Middle frontal gyrus (tissue), 1 donor: ENCODE results near the gene MIOX.
"Not testable (repeated sequence)": the region's sequence is repeated elsewhere in the genome, so short reads cannot be mapped to it uniquely, and the experiment has no call there.

Source experiments
- DNase-seq: peaks from one replicate; pipeline ENCODE4 v3.0.0-alpha.2; 2015; ENCODE audit warnings: low spot score; ENCODE audit errors: extremely low spot score

Gene MIOX

DNA sequence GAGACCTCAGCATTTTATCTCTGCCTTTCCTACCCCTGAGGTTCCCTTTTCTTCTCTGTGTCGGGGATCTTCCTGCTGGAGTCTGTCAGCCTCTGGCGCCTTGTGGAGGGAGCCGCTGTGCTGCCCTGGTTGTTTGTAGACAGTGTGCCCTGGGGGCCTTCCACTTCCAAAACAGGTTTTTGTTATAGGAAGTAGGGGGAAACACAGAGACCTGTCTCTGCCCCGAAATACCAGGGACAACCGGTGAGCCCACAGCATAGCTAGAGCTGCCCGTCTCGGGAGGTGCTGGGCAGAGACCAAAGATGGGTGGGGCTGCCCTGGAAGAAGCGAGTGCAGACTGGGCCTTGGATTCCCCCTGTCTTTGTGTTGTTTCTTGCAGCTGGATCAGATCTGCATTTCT lies 29.4 kb downstream of the MIOX start:
- no peak for DNase-seq

DNA sequence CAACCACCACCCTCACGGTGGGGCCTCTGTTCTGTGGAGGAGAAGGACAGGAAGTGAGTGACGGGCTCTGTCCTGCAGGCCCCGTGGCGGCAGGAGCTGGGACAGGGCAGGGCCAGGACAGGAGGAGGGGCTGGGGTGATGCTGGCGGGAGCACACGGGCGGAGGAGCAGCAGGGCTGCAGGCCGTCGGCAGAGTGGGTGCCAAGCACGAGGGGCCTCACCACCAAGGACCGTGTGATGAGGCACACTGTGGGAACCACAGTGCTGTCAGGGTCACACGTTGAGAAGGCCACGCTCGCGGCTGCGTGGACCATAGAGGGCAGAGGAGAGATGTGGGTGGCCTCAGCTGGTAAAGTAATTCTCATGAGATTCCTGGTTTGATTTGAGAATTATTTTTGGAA lies 30.2 kb downstream of the MIOX start:
- no peak for DNase-seq

DNA sequence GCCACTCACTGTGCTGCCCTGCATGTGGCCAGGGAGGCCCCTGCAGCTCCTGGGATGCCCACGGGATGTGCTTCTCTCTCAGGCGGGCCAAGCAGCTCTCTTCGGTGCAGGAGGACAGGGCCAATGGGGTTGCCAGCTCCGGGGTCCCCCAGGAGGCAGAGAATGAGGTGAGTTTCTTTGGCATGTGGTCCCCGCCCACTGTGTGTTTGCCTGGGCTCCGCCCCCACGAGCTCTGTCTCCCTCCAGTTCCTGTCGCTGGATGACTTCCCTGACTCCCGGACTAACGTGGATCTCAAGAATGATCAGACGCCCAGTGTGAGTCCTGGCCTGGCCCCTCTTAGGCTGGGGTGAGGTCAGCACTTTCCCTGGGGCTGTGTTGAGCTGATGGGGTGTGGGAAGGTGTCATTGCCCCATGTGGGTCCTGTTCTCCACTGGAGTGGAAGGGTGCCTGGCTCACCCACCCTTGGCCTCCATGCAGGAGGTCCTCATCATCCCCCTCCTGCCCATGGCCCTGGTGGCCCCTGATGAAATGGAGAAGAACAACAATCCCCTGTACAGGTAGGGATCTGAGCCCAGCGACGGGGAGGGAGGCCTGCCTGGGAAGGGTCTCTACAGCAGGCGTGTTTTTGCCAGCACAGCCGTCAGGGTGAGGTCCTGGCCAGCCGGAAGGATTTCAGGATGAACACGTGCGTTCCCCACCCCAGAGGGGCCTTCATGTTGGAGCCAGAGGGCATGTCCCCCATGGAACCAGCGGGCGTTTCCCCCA lies 31.0 kb downstream of the MIOX start:
- no peak for DNase-seq

DNA sequence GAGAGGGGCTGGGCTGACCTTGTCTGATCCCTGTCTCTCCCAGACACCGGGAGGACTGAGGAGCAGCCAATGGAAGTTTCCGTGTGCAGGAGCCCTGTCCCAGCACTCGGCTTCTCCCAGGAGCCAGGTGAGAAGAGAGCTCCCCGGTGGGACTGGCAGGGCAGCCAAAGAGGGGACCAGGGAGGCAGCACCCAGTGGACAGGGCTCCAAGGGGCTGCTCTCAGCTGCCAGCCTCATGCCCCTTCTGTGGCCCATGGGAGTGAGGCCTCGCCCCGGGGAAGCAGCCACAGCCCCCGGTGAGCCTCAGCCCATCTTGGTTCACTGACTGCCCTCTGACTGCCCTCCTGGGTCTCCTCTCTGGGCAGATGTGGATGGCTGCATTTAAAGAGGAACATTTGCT lies 31.9 kb downstream of the MIOX start:
- no peak for DNase-seq

DNA sequence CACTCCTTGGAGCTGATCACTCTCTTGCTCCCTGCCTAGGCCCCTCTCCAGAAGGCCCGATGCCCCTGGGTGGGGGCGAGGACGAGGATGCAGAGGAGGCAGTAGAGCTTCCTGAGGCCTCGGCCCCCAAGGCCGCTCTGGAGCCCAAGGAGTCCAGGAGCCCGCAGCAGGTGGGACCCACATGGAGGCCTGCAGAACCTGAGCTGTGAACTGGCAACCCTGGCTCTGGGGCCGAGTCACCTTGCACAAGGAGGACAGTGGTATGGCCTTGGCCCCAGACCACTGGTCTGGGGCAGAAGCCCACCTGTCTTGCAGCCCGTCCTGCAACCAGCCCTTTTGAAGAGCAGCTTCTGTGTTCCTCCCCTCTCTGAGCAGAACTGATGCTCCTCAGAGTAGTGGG lies 32.5 kb downstream of the MIOX start:
- DNase-seq, result no peak

DNA sequence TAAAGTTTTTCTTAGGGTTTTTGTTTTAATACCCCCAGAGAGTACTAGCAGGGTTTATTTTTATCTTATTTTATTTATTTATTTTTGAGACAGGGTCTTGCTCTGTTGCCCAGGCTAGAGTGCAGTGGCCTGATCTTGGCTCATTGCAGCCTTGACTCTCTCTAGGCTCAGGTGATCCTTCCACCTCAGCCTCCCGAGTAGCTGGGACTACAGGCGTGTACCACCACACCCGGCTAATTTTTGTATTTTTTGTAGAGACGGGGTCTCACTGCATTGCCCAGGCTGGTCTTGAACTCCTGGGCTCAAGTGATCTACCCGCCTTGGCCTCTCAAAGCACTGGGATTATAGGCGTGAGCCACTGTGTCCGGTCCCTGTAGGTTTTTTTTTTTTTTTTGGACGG lies 33.5 kb downstream of the MIOX start:
- DNase-seq, result not testable (repeated sequence)

DNA sequence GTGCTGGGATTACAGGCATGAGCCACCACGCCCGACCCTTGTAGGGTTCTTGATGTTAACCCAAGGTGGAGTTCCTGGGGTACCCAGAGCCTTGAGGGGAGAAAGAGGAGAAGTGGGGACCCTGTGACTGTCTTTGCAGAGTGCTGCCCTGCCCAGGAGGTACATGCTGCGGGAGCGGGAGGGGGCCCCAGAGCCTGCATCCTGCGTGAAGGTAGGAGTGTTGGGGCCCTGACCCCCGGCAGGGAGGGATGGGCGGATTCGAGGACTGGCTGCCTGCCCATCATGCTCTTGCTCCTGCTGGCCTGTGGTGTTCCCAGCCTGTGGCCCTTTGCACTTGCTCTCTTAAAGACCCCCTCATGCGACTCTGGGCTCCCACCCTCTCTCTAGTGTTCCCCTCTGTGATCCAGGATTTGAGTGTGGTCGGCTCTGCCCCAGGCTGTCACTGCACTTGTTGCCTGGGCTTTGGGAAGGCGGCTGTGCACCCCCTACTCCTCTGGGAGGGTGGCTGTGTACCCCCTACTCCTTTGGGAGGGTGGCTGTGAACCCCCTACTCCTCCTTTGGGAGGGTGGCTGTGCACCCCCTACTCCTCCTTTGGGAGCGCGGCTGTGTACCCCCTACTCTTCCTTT lies 34.3 kb downstream of the MIOX start:
- no peak for DNase-seq

DNA sequence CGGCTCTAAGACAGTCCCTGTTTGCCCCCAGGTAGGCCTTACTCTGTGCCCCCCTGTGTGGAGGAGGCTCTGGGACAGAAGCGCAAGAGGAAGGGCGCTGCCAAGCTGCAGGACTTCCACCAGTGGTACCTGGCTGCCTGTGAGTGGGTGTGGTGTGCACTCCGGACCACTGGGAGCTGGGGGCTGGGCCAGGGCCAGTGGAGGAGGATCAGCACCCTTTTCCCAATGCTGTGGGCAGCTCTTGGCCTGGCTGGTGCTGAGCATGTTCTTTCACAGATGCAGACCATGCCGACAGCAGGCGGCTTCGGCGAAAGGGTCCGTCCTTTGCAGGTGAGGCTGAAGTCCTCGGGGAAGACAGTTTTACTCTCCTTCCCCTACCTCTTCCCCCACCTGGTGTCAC lies 35.1 kb downstream of the MIOX start:
- DNase-seq, result no peak

DNA sequence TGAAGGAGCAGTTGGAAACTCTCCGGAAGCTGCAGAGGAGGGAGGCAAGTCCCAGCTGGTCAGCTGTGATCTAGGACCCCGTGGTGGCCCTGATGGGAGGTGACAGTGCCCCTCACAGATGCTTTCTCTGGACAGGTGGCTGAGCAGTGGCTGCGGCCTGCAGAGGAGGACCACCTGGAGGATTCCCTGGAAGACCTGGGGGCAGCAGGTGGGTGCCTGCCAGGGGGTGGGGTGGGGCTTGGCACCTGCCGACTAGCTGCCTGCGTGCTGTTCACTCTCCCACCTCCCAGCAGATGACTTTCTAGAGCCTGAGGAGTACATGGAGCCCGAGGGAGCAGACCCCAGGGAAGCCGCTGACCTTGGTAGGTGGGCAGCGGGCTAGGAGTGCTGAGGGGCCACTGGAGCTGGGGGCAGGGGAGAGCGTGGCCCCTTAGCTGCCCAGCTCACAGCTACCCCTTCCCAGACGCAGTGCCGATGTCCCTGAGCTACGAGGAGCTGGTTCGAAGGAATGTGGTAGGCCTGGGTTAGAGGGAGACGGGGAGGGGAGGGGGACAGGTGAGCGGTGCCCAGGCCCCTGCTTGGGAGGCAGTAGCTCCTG lies 35.6 kb downstream of the MIOX start:
- DNase-seq, result no peak

DNA sequence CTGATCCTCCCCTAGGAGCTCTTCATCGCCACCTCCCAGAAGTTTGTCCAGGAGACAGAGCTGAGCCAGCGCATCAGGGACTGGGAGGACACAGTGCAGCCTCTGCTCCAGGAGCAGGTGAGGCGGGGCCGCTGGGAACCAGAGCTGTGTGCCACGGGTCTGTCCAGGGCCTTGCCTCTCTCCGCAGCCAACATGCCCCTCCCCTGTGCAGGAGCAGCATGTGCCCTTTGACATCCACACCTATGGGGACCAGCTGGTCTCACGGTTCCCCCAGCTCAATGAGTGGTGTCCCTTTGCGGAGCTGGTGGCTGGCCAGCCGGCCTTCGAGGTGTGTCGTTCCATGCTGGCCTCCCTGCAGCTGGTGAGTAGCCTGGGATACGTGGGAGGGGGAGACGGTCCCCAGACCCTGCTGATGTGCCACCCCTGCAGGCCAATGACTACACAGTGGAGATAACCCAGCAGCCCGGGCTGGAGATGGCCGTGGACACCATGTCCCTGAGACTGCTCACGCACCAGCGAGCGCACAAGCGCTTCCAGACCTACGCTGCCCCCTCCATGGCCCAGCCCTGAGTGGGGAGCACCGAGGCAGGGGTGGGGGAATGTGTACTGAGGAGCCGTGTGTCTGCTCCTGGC lies 36.3 kb downstream of the MIOX start:
- DNase-seq, result no peak

DNA sequence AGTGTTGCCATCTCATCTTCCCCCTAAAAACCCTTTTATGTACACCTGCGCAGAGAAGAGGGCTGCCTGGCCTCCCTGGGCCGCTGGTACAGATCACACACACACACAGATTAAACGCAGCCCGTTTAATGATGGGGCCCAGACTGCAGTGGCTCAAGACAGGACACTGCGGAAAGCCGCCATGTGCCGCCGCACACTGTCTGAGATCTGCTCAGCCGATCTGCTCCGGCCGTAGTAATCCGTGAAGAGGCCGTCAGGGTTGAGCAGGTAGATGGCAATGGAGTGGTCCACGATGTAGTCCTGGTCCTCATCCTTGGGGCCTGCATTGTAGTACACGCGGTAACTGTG lies 36.8 kb downstream of the MIOX start:
- DNase-seq, result no peak

DNA sequence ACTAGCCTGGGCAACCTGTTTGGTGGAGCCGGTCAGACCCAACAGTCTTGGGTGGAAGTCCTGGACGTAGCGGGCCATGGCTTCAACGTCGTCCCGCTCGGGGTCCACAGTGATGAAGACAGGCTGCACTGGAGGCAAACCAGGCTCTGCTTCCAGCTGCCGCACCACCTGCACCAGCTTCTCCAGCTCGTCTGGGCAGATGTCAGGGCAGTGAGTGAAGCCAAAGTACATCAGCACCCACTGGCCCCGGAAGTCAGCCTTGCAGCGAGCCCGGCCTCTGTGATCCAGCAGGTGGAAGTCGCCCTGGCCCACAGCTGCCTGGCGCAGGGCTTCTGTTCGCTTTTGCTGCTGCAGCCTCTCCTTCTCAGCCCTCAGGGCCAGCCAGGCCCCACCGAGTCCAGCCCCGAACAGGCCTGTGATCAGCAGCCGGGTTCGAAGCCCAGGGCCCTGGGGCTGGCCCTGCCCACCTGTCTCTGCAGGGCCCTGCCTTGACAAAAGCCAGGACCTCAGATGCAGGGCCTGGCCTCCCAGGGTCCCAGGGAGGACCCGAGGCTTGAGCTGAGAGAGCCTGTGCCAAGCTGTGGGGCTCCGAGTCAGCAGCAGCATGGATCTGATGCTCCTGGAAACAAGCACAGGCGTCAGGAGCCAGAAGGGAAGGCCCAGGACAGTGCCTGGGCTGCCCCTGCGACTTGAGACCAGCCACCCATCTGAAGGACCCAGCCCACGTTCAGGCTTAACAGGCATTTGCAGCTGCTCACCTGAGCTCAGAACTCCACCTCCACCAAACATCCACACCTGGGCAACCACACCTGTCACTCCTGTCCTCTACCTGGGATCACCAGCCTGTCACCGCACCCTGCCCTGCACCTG lies 37.4 kb downstream of the MIOX start:
- DNase-seq, result no peak

DNA sequence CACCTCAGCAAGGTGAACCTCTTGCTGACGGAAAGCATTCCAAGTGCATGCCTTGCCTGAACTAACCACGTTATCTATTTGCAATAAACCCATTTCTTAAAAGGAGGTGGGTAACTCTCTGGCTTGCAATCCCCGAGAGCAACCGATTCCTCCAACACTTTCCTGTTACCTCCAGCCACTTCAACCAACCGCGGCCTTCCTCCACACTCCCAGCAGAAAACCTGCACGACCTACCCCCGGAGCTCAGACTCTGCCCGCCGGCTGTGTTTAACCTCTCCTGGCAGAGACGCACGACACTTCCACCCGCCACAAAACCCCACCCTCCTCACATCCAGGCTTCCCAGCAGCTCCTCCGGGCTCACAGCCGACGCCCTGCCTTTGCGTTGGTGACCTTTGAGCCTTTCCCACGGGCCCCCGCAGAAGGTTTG lies 38.0 kb downstream of the MIOX start:
- DNase-seq, result no peak

DNA sequence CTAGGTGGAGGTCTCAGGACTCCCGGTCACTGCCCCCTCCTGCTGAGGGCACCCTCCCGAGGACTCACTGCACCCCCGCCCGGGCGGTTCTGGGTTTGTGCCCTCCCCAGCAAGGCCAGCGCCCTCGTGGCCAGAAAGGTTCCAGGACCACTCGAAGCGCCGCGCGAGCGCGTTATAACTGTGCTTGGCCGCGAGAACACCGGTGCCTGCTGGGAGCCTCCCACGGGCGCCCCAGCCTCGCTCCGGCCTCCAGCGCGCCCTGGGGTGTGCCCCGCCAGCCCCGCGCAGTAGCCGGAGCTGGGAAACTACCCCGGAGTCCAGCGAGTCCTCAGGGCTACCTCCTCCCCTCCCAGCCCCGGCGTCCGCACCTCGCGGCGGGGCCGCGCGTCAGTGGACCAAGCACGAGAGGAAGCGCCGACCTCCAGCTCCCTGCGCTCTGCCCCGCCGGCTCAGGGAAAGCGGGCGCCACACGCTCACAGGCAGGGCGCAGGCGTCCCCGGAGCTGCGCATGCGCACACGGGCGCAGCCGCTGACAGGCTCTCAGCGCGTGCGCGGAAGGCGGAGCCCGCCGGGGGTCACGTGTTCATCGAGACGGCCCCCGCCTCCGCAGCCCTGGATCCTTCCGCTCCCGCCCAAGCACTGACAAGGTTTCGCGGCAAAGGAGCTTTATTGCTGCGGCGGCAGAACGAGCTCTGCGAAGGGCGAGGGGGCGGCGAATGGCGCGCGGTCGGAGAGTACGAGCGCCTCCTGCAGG lies 38.6 kb downstream of the MIOX start, which contains the start of gene SCO2:
Gene SCO2, minus strand, starts transcription at position 495 of the 754 bp plus-strand sequence. CDS start 1,187 bp downstream, outside the sequence.
- DNase-seq, result peak; percentile 96

DNA sequence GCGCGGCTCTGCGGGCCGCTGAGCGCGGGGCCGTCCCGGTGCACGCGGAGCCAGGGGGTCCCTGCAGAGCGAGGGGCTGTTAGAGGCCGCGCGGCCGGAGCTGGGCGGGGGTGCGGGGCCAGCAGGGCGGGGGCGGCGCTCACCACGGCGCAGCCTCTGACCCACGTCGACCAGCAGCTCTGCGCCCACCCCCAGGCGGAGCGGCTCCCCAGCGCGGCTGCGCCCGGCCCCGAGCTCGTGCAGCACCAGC lies 39.1 kb downstream of the MIOX start:
- no peak for DNase-seq

DNA sequence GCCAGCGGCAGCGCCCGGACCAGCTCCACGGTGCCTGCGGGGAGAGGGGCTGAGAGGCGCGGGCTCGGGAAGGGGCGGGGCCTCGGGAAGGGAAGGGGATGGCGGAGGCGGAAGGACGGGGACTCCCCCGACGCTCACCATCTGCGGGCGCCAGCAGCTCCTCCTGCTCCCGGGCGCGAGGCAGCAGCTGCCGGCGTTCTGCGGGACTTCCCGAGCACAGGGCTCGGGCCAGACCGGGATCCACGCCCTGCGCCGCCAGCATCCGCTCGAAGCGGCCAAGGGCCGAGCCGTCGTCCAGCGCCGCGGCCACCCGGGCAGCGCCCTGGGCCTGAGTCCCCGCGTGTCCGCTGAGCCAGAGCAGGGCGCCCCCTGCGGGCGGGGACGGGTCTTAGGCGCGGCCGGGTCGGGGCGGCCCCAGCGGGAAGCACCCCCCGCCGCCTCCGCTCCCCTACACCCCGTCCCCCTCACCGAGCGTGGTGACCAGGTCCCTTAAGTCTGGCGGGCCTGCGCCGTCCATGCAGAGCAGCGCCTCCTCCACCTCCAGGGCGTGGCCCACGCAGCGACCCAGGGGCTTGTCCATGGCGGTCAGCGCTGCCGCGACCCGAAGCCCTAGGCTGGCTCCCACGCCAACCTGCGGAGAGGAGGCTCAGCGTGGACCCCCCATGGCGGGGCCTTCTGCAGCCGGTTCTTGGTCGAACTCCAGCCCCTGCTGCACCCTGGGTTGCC lies 39.6 kb downstream of the MIOX start:
- DNase-seq, result no peak

DNA sequence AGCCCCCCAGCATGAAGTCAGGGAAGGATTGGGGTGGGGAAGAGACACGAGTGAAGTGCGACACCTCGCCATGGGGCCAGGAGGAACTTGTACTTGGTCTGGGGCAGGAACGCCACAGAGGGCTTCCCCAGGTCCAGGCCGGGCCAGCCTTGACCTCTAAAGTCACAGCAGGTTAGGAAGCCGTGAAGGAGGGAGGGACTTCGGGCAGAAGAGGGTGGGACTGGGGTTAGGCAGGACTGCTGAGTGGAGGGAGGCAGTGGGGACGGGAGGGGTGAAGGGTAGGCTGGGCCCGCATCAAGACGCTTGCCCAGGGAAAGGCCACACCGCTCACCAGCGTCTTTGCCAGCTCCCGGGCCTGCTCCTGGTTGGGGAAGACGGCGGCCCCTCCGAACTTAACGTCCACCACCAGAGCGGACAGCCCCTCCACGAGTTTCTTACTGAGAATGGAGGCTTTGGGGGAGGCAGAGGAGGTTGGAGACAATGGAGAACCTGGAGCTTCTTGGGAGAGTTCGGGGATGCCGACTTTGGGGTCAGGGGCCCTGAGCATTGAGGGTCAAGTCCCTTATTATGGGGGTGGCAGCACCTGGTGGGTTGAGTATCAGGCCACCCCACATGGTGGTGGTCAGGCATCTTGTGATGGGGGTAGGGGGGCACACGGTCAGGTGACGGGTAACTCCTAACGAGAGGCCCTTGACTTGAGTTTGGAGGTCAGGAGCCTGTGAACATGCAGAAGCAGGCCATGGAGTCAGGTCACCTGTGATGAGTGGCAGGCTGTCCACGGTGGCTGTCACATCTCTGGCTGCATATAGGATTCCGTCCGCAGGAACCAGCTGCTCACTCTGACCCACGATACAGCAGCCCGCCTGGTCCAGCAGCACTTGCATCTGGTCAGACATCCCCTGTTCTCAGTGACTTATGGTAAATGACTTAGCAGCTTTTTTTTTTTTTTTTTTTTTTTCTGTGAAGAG lies 40.5 kb downstream of the MIOX start:
- DNase-seq, result no peak

DNA sequence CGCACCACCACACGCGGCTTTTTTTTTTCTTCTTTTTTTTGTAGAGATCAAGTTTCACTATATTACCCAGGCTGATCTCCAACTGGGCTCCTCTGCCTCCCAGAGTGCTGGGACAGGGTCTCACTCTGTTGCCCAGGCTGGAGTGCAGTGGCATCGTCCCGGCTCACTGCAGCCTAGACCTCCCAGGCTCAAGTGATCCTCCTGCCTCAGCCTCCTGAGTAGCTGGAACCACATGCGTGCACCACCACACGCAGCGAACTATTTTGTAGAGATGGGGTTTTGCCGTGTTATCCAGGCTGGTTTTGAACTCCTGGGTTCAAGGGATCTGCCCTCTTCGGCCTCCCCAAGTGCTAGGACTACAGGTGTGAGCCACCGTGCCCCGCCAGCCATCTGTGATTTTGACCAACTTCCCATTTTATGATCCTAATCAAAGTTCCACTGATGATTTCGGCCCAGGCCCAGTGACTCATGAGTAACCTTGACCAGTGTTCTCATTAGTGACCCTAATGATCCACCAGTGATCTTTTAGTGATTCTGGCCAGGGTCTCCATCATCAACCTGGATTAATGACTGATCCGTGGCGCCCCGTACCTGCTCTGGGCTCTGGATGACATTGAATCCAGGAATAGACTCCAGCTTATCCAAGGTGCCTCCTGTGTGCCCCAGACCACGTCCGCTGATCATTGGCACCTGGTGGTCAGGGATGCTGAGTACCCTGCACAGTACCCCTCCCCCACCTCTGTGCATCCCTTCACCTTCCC lies 41.4 kb downstream of the MIOX start:
- DNase-seq, result no peak
